RPMI7951 (cell line): ENCODE measurements around the gene PRKCH. TPM values are rescaled to one million over a fixed set of nuclear protein-coding genes. Genes with fewer than 3 reads are reported as not detected.

Experiments
- DNase-seq: peaks from one replicate; pipeline ENCODE4 v3.0.0-alpha.2; 2012; ENCODE audit warnings: low read depth
- total RNA-seq: library from RNA; depleted of rRNA; stranded (reverse); fragments of >200 nt; shearing (Covaris generic); gene quantifications from 2 replicates; pipeline ENCODE4 v1.2.3, GENCODE V29; 2014; rRNA removed

PRKCH gene
- total RNA-seq, 1 experiment from 2014 or later = 3.1 TPM

DNA sequence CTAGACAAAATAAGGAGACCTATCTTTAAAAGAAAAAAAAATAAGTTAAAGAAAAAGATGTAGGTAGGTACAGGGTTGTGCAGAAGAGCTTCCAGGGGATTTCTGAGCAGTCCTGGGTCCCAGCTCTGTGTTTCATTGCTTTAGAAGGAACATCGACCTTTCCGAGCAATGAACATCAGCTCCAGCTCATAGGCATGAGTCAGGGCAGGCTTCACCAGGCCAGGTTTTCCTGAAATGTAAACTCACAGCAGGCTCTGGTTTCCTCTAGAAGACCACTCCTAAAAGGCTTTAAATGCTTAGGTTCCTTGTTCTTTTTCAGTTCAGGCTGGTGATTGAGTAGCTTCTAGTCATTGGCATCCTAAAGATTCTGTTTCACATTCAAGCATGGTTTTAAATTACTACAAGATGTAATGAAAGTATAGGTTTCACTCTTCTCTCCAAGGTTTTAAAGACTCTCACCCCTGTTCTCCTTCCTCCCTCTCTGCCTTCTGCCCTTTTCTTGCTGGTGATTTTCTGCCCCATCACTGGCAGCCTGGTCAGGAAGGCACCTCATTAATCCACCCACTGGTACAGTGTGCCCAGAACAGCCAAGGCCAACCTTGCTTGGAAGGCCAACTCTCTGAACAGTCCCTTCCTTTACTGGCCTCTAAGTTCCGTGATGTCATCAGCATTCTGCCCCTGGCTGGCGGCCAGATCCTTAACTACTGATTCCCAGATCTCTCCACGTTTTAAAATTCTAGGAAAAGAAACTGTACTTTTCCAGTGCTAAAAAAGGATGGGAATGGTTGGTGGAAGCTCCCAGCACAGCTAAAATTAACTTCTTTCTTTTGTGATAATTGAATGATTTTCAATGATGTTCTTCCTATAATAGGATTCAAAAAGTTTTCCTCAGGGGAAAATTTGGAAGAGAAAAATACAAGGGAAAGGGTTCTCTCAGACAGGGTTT, 264.5 kb downstream of the PRKCH start:
- DNase-seq = peak; percentile 71

DNA sequence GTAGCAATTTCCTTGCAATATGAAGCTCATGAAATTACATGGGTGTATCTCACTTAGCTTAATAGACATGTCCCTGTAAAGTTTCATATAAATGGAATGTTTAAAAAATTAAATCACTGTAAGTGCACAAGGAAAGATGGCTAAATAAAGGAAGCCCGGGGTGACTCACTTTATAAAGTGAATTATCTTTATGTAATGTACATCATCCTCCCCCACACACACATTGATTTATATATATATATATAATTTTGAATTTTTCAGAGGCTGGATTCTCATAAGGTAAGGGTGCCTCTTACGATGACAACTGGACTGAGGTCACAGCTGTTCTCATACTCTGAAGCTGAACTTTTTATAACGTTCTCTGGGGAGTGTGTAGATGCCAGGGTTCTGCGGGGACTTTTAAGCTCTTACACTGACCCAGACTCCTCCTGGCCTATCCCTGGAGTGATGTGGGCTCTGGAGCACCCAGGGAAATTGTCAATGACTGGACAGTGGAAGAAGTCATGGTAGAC, 265.2 kb downstream of the PRKCH start:
- DNase-seq = no peak

DNA sequence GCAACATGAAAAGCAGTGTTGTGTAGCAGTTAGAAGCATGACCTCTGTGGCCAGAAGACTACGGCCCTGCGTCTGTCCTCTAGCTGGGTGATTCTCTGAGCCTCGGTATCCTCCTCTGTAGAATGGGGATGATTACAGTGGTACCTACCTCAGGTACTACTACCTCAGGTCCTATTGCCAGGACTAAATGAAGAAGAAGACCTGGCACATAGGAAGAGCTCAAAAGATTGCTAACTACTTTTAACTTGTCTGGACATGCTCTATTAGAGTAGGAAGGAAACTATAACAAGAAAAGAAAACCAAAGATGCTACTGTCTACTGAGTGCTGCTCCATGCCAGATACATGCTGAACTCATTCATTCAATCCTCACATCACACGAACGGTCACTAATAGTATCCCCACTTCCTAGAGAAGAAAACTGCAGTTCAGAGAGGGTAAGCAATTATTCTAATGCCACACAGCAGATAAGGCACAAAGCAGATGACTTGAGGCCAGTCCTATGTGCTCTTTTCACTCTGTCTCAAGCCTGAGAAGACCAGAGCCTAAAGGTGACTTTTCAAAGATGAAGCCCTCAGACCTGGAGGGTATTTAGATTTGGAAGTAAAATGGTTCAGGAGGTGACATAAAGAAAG, 265.8 kb downstream of the PRKCH start:
- no peak for DNase-seq

GRCh38 chr14:61588419-61588901, 267.1 kb downstream of the PRKCH start:
- peak; percentile 58 for DNase-seq

GRCh38 chr14:61589691-61590581, 268.6 kb downstream of the PRKCH start:
- DNase-seq = no peak

GRCh38 chr14:61591862-61592261, 270.5 kb downstream of the PRKCH start:
- DNase-seq = no peak

DNA sequence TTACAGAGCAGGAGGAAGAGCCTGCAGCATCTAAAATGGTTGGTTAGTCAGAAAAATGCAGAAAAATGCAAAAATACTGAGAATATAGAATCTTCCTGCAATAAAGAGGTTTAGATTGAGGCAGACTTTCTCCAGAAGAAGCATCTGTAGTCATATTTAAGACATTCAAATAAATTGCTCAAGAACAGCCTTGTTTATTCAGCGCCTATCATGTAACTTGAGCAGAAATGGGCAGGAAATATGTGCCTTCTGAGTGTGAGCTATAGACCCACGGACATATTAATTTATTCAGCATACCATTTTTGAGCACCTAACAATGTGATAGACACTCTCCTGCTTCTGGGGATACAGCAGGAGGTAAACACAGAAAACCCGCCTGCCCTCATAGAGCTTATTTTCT, 272.0 kb downstream of the PRKCH start:
- DNase-seq = no peak

DNA sequence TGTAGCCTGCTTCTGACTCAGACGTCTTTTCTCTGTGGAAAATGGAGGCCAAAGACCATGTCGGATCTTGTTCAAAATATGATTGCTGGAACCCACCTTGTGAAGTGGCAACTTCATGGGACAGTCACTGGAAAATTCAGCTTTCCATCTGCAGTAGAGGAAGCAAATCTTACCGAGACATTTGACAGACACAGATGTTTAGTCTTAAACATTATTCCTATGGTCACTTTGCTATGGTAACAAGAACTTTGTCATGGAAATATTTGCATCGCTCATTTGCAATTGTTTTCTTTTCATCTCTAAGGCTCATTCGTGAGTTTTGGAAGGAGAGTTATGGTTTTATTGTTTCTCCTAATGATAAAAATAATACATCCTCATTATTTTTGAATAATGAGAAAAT, 275.6 kb downstream of the PRKCH start:
- no peak for DNase-seq

GRCh38 chr14:61598980-61599379, 277.6 kb downstream of the PRKCH start:
- no peak for DNase-seq

GRCh38 chr14:61599942-61600341, 278.6 kb downstream of the PRKCH start:
- DNase-seq = no peak

Other genes with a start within 250 kb of the PRKCH start
- not detected in 2 replicates for gene TMEM30B, start 40.2 kb upstream of the PRKCH start, total RNA-seq